ENCODE results near the gene MUSTN1. TPM values are rescaled to one million over a fixed set of nuclear protein-coding genes. Genes with fewer than 3 reads are reported as not detected.

Gene MUSTN1
- total and polyA plus RNA-seq, 2 experiments from 2014 or later, result 1.2 to 1.4 TPM

DNA sequence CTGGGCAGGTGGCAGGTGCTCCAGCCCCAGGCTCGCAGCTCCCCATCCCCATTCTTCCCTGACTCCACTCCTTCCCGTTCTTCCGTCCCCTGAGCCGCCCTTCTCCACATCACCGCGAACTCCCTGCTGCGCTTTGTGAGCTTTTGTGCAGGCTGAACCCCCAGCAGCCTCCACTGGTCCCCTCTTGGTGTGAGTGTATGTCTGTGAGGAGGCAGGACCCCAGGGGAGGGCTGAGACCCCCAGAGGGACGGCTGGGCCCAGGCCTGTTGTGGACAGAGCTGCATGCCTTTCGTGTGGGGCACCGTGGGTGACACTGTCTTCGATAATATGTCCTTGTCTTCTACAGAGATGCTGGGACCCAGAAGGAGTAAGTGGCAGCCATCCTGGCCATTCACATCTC, 47.6 kb downstream of the MUSTN1 start:
- H2AFZ ChIP-seq, result no peak overlapping the region
- H3K27me3 Mint-ChIP-seq (ENCODE audit: insufficient read depth, low read depth, poor library complexity), result peaks cover 26% of the 10 kb centered on the region
- H3K4me3 ChIP-seq, result no peak overlapping the region
- no peak overlapping the region for H3K4me3 Mint-ChIP-seq
- H3K27ac ChIP-seq (ENCODE audit: low read depth), result no peak overlapping the region
- H3K9me3 Mint-ChIP-seq, result no peaks in the 10 kb centered on the region
- H3K4me2 ChIP-seq, result no peak overlapping the region
- no peak for DNase-seq (ENCODE audit: low spot score)
- H3K9me2 ChIP-seq (ENCODE audit: insufficient read depth), result peaks cover 6% of the 10 kb centered on the region; the same call in 1 of the 2 replicates
- no peaks in the 10 kb centered on the region for H3F3A ChIP-seq (replicated peaks; ENCODE audit: low read depth)
- H3K27ac Mint-ChIP-seq, result no peak overlapping the region
- H3K27me3 ChIP-seq (ENCODE audit: insufficient read depth), result no peaks in the 10 kb centered on the region
- H3K4me1 Mint-ChIP-seq, result peaks cover 6% of the 10 kb centered on the region
- H3K36me3 ChIP-seq (ENCODE audit: insufficient read depth), result no peaks in the 10 kb centered on the region
- H3K79me2 ChIP-seq (replicated peaks; ENCODE audit: insufficient read depth), result no peaks in the 10 kb centered on the region
- no peaks in the 10 kb centered on the region; the same call in 2 of the 3 replicates for H3K36me3 Mint-ChIP-seq (ENCODE audit: low read depth)
- no peaks in the 10 kb centered on the region for H3K4me1 ChIP-seq (ENCODE audit: insufficient read depth)
- TF ChIP-seq, protein P1, sequence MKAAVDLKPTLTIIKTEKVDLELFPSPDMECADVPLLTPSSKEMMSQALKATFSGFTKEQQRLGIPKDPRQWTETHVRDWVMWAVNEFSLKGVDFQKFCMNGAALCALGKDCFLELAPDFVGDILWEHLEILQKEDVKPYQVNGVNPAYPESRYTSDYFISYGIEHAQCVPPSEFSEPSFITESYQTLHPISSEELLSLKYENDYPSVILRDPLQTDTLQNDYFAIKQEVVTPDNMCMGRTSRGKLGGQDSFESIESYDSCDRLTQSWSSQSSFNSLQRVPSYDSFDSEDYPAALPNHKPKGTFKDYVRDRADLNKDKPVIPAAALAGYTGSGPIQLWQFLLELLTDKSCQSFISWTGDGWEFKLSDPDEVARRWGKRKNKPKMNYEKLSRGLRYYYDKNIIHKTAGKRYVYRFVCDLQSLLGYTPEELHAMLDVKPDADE (IDR thresholded peaks at IDR 0.05), result no peak
- no peak for TF ChIP-seq ZNF114 (CRISPR knock-in tag; IDR thresholded peaks at IDR 0.05)
- TF ChIP-seq EZH2 (IDR thresholded peaks at IDR 0.05; ENCODE audit: low read depth, unreplicated experiment), result no peak
- no peak for TF ChIP-seq EZH2phosphoT487 (IDR thresholded peaks at IDR 0.05; ENCODE audit: unreplicated experiment)
- no peak for TF ChIP-seq CREB1 (CRISPR knock-in tag; IDR thresholded peaks at IDR 0.05; ENCODE audit: low read depth)
- TF ChIP-seq, protein P2, sequence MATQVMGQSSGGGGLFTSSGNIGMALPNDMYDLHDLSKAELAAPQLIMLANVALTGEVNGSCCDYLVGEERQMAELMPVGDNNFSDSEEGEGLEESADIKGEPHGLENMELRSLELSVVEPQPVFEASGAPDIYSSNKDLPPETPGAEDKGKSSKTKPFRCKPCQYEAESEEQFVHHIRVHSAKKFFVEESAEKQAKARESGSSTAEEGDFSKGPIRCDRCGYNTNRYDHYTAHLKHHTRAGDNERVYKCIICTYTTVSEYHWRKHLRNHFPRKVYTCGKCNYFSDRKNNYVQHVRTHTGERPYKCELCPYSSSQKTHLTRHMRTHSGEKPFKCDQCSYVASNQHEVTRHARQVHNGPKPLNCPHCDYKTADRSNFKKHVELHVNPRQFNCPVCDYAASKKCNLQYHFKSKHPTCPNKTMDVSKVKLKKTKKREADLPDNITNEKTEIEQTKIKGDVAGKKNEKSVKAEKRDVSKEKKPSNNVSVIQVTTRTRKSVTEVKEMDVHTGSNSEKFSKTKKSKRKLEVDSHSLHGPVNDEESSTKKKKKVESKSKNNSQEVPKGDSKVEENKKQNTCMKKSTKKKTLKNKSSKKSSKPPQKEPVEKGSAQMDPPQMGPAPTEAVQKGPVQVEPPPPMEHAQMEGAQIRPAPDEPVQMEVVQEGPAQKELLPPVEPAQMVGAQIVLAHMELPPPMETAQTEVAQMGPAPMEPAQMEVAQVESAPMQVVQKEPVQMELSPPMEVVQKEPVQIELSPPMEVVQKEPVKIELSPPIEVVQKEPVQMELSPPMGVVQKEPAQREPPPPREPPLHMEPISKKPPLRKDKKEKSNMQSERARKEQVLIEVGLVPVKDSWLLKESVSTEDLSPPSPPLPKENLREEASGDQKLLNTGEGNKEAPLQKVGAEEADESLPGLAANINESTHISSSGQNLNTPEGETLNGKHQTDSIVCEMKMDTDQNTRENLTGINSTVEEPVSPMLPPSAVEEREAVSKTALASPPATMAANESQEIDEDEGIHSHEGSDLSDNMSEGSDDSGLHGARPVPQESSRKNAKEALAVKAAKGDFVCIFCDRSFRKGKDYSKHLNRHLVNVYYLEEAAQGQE (IDR thresholded peaks at IDR 0.05; ENCODE audit: unreplicated experiment), result no peak
- TF ChIP-seq, protein P3, sequence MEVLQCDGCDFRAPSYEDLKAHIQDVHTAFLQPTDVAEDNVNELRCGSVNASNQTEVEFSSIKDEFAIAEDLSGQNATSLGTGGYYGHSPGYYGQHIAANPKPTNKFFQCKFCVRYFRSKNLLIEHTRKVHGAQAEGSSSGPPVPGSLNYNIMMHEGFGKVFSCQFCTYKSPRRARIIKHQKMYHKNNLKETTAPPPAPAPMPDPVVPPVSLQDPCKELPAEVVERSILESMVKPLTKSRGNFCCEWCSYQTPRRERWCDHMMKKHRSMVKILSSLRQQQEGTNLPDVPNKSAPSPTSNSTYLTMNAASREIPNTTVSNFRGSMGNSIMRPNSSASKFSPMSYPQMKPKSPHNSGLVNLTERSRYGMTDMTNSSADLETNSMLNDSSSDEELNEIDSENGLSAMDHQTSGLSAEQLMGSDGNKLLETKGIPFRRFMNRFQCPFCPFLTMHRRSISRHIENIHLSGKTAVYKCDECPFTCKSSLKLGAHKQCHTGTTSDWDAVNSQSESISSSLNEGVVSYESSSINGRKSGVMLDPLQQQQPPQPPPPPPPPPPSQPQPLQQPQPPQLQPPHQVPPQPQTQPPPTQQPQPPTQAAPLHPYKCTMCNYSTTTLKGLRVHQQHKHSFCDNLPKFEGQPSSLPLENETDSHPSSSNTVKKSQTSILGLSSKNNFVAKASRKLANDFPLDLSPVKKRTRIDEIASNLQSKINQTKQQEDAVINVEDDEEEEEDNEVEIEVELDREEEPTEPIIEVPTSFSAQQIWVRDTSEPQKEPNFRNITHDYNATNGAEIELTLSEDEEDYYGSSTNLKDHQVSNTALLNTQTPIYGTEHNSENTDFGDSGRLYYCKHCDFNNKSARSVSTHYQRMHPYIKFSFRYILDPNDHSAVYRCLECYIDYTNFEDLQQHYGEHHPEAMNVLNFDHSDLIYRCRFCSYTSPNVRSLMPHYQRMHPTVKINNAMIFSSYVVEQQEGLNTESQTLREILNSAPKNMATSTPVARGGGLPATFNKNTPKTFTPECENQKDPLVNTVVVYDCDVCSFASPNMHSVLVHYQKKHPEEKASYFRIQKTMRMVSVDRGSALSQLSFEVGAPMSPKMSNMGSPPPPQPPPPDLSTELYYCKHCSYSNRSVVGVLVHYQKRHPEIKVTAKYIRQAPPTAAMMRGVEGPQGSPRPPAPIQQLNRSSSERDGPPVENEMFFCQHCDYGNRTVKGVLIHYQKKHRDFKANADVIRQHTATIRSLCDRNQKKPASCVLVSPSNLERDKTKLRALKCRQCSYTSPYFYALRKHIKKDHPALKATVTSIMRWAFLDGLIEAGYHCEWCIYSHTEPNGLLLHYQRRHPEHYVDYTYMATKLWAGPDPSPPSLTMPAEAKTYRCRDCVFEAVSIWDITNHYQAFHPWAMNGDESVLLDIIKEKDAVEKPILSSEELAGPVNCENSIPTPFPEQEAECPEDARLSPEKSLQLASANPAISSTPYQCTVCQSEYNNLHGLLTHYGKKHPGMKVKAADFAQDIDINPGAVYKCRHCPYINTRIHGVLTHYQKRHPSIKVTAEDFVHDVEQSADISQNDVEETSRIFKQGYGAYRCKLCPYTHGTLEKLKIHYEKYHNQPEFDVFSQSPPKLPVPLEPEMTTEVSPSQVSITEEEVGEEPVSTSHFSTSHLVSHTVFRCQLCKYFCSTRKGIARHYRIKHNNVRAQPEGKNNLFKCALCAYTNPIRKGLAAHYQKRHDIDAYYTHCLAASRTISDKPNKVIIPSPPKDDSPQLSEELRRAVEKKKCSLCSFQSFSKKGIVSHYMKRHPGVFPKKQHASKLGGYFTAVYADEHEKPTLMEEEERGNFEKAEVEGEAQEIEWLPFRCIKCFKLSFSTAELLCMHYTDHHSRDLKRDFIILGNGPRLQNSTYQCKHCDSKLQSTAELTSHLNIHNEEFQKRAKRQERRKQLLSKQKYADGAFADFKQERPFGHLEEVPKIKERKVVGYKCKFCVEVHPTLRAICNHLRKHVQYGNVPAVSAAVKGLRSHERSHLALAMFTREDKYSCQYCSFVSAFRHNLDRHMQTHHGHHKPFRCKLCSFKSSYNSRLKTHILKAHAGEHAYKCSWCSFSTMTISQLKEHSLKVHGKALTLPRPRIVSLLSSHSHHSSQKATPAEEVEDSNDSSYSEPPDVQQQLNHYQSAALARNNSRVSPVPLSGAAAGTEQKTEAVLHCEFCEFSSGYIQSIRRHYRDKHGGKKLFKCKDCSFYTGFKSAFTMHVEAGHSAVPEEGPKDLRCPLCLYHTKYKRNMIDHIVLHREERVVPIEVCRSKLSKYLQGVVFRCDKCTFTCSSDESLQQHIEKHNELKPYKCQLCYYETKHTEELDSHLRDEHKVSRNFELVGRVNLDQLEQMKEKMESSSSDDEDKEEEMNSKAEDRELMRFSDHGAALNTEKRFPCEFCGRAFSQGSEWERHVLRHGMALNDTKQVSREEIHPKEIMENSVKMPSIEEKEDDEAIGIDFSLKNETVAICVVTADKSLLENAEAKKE (CRISPR knock-in tag; IDR thresholded peaks at IDR 0.05), result no peak
- no peak for TF ChIP-seq STAT1 (IDR thresholded peaks at IDR 0.05; ENCODE audit: unreplicated experiment)
- no peak for TF ChIP-seq ZNF331 (CRISPR knock-in tag; IDR thresholded peaks at IDR 0.05; ENCODE audit: low read depth)
- no peak for TF ChIP-seq NANOG (IDR thresholded peaks at IDR 0.05; ENCODE audit: borderline replicate concordance)
- H4K20me1 ChIP-seq (replicated peaks; ENCODE audit: insufficient read depth), result no peaks in the 10 kb centered on the region
- ATAC-seq, result no peak

All from GM23338 (cell line).